Glomerular endothelial cell (primary cell): ENCODE data around the gene ADSS1. TPM values are rescaled to one million over a fixed set of nuclear protein-coding genes. Genes with fewer than 3 reads are reported as not detected.

ENCODE experiments used
- DNase-seq: peaks from one replicate; pipeline ENCODE4 v3.0.0-alpha.2; 2011; ENCODE audit warnings: low read depth, low spot score; ENCODE audit errors: extremely low read depth
- total RNA-seq: library from RNA; depleted of rRNA; stranded (reverse); fragments of >200 nt; gene quantifications from 2 replicates; pipeline ENCODE4 v1.2.3, GENCODE V29; 2015

The ADSS1 gene
- total RNA-seq, 1 donor from 2014 or later, result 4.7 TPM

- DNase-seq, result no peak
Measured at GRCh38 chr14:104758981-104759969, 35.2 kb downstream of the ADSS1 start.

DNA sequence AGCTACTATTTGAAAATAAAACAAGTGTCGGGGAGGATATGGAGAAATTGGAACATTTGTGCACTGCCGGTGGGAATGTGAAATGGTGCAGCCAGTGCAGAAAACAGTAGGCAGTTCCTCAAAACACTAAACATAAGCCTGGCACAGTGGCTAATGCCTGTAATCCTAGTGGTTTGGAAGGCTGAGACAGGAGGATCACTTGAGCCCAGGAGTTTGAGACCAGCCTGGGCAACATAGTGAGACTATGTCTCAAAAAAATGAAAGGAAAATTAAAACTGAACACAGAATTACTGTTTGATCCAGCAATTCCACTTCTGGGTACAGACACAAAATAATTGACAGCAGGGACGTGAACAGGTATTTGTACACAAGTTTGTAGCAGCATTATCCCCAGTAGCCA lies 41.5 kb downstream of the ADSS1 start:
- no peak for DNase-seq

DNA sequence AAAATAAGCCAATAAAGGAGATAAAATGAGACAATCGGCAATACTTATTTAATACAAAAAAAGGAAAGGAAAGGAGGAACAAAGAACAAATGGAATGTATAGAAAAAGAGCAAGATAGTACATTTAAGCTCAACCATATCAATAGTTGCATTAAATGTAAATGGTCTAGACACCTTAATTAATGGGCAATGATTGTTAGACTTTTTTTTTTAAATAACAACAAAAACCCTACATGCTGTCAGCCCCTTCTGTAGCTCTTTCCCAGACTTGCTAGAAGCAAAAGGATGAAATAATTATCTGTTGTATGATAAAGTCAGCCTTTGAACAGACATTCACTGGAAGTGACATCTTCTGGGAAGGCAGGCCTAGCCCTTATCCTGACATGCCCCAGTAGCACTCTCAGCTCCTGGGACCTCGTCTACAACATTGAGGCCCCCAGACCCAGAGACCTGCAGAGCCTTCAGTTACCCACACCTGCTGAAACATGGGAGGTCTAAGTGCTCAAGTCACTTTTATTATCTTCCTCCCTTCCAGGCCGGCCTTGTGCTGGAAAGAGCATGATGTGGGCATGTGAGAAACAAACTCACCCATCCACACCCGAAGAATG lies 42.3 kb downstream of the ADSS1 start:
- no peak for DNase-seq

DNA sequence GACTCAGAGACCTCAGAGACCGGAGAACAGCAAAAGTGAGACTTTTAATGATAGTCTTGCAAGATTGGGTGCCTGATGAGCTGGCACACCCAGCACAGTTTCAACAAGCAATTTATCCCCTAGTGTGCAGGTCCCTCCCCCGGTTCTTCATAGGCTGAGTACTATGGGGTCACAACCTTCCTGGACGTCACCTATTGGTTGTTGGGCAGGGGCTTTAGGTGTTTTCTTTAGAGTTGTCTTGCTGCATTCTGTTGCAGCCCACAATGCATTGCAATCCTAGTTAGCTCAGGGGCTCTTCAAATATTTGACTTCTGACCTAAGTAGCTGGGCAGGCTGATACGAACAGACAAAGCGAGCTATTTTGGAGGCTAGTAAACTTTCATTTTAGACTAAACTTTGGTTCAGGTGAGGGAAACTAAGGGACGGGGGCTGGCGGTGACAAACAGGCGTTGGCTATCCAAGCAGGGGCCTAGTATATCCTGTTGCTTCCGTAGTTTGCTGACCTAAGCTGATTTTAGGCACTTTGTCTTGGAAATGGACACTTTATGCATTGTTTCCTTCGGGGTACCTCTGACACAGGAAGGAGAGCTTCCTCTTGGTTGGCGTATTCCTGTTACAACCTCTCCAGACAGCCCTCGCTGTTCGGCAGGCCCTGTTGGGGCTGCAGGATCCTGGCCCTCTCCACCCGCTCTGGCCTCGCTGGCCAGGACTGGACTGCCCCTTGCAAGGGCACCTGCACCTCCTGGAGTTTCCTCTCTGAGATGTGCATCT lies 43.0 kb downstream of the ADSS1 start:
- DNase-seq, result no peak

DNA sequence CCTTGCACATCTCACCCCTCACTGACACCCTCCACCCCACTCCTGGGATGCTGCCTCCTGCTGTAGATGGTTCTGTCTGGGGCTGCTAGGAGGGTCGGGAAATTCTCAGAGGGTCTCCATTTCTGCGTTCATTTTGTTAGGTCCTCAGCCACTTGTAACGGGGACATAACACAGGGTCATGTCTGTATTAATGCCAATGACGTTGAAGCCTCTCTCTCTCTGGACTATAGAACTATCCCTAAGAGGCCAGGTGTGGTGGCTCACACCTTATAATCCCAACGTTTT lies 43.5 kb downstream of the ADSS1 start:
- DNase-seq, result no peak

- DNase-seq, result peak; percentile 9
Measured at GRCh38 chr14:104768437-104769323, 44.7 kb downstream of the ADSS1 start.

GRCh38 chr14:104769324-104770071 lies 45.5 kb downstream of the ADSS1 start:
- no peak for DNase-seq

DNA sequence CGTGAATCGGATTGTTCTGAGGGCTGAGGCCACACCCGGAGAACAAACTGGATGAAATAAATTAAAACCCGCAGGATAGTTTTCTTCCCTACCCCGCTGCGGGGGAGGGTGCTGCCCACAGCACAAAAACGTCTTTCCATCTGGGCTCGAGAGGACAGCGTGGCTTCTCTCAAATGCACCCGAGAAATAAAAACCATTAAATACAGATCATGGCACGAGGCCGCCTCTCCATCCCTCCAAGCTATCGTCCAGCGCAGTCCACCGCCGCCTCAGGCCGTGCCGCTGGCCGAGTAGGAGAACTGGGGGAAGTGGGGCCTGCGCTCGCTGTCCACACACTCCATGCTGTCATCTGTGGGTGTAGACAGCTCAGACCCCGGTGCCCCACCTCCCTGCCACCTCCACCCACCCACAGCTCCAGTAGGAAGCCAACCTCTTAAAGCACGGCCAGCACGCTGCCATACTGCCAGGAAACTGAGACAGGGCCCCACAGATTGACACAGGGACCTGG lies 46.1 kb downstream of the ADSS1 start:
- DNase-seq, result no peak

DNA sequence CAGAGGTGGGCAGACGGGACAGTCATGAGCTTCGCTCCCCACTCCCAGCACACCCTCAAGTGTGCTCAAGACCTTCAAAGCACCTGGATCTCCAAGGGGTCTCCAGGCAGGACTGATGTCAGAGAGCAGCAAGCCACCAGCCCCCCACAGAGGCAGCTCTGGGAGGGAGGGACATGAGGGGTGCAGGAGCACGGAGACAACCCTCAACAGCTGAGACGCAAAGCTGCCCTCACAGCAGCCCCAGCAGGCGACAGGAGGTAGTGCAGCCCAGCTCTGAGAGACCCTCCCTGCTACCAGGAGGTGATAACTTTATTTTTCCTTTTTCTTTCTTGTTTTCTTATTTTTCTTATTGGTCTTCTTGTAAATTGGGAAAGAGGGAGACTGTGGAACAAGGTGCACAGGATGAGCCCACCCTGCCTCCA lies 46.8 kb downstream of the ADSS1 start:
- DNase-seq, result no peak

GRCh38 chr14:104771374-104771773 lies 47.3 kb downstream of the ADSS1 start:
- DNase-seq, result no peak

- DNase-seq, result no peak
Measured at GRCh38 chr14:104771918-104772706, 48.1 kb downstream of the ADSS1 start.

DNA sequence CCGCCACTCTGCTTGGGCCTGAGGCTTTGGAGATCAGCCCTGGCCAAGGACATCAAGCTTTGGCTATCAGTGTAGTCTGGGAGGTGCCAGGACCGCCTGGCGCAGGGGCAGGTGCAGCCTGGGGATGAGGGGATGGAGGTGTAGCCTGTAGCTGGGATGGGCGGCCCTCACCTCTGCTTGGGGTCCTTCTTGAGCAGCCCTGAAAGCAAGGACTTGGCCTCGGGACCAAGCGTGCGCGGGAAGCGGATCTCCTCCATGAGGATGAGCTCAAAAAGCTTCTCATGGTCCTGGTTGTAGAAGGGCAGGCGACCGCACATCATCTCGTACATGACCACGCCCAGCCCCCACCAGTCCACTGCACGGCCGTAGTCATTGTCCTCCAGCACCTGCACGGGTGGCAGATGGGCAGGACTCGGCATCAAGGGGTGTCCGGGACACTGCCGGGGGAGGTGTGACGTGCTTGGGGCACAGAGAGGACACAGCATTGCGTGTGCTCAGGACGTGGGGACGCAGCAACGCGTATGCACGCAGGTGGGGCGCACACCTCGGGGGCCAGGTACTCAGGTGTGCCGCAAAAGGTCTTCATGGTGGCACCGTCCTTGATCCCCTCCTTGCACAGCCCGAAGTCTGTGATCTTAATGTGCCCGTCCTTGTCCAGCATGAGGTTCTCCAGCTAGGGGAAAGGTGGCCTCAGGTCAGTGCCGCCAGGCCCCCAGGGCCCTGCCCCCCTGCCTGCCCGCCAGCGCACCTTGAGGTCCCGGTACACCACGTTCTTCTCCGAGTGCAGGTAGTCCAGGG lies 48.9 kb downstream of the ADSS1 start:
- DNase-seq, result no peak

- no peak for DNase-seq
Measured at GRCh38 chr14:104773505-104774452, 49.8 kb downstream of the ADSS1 start.

DNA sequence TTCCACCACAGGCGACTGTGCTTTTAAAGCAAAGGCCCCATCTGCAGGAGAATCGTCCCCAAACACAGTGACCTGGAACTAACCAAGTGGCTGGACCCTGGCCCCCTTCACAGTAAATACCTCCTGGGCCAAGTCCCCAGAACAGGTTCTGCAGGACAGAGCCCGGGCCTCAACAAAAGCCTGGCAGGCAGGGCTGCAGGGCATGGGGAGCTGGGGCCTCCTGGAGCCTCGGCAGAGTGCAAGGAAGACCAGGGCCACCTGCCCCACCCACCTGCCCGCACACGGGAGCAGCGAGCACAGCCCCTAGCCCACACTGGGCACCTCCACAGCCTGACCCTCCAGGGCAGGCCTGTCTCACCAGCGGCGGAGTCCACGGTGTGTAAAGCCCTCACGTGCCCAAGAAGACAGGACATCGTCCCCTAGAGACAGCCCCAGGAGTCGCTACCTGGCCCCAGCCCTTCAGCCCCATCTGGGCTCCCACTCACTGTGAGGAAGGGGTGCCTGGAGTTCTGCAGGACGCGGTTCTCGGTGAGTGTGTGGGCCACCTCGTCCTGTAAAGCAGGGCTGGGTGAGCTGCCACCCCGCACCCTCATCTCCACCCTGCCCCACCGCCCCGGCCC lies 50.5 kb downstream of the ADSS1 start:
- no peak for DNase-seq

DNA sequence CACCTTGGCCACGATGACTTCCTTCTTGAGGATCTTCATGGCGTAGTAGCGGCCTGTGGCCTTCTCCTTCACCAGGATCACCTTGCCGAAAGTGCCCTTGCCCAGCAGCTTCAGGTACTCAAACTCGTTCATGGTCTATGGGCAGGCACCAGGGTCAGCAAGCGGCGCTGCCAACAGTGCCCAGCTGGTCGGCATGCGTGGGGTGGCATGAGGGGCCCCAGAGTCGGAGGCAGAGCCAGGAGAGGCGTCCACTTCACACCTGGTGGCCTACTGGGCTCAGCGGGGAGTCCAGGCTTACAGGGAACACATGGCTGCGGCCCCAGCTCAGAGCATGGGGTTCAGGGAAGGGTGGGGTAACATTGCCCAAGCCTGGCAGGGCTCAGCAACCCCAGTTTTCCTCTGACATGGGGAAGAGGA lies 51.1 kb downstream of the ADSS1 start:
- no peak for DNase-seq

DNA sequence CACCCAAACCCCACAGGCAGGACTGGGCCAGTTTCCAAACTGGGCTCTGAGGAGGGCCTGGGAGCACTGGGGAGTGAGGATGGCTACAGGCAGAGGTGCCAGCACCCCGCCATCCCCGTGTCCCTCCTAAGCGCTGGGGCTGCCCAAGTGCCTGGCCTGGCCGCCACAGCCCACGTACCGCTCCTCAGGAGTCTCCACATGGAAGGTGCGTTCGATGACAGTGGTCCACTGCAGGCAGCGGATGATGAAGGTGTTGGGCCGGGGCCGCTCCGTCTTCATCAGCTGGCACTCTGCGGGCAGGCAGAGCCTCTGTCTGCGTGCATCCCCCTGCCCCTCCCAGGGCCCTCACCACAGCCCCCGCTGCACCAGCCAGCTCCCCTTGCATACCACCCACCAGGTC lies 52.5 kb downstream of the ADSS1 start:
- no peak for DNase-seq
